DMS53 (cell line): ENCODE results near the gene CBX7.
A peak's percentile ranks its signal among the peaks of the same experiment; 100 is the strongest.

Source experiments
- DNase-seq: peaks from one replicate; lab custom pipeline; 2025; lab: John Stamatoyannopoulos, UW

The CBX7 gene

GRCh38 chr22:39152511-39153219 lies at the start of gene CBX7:
Gene CBX7, minus strand, starts transcription at chr22:39152680. Its CDS starts 236 bp downstream, at chr22:39152444.
- peak; percentile 96 for DNase-seq

- no peak for DNase-seq
Measured at GRCh38 chr22:39197578-39197977, 45.1 kb upstream of the CBX7 start.

- peak; percentile 24 for DNase-seq
Measured at GRCh38 chr22:39194098-39194497, 41.6 kb upstream of the CBX7 start.

GRCh38 chr22:39188809-39189208 lies 36.3 kb upstream of the CBX7 start:
- DNase-seq = no peak

GRCh38 chr22:39185601-39186012 lies 33.1 kb upstream of the CBX7 start:
- DNase-seq = no peak

GRCh38 chr22:39184586-39185577 lies 32.4 kb upstream of the CBX7 start:
- DNase-seq = no peak

- DNase-seq = no peak
Measured at GRCh38 chr22:39183991-39184585, 31.6 kb upstream of the CBX7 start.

GRCh38 chr22:39182478-39183030 lies 30.1 kb upstream of the CBX7 start:
- DNase-seq = no peak

GRCh38 chr22:39181778-39182177 lies 29.3 kb upstream of the CBX7 start:
- DNase-seq = no peak

GRCh38 chr22:39181356-39181755 lies 28.9 kb upstream of the CBX7 start:
- no peak for DNase-seq

- DNase-seq = no peak
Measured at GRCh38 chr22:39179841-39180335, 27.4 kb upstream of the CBX7 start.

GRCh38 chr22:39179401-39179827 lies 26.9 kb upstream of the CBX7 start:
- DNase-seq = no peak

GRCh38 chr22:39178206-39179111 lies 26.0 kb upstream of the CBX7 start:
- no peak for DNase-seq

- no peak for DNase-seq
Measured at GRCh38 chr22:39177791-39178190, 25.3 kb upstream of the CBX7 start.

GRCh38 chr22:39177456-39177775 lies 24.9 kb upstream of the CBX7 start:
- no peak for DNase-seq

GRCh38 chr22:39176714-39177455 lies 24.4 kb upstream of the CBX7 start:
- no peak for DNase-seq

GRCh38 chr22:39176143-39176713 lies 23.7 kb upstream of the CBX7 start:
- DNase-seq = no peak

GRCh38 chr22:39175353-39176142 lies 23.1 kb upstream of the CBX7 start:
- DNase-seq = no peak
